SH-SY5Y (cell line): Measurements from ENCODE around the gene RPS6KC1.

Experiments
- GATA2 ChIP-seq: IDR thresholded peaks from 2 replicates; pipeline ENCODE4 v1.6.1; 2011; ENCODE audit warnings: mild to moderate bottlenecking, low read depth, low read length
- GATA3 ChIP-seq: IDR thresholded peaks from 2 replicates; pipeline ENCODE4 v1.6.1; 2011; ENCODE audit warnings: low read depth, mild to moderate bottlenecking, low read length, moderate library complexity

- TF ChIP-seq GATA3 (no peak), GATA2 (no peak)
These were observed 33.4 kb upstream of the RPS6KC1 start for GRCh38 chr1:213017447-213018273.
